Cardiac fibroblast (primary cell): ENCODE data around the gene LFNG.

Experiments used
- DNase-seq, 2 donors: peaks; one replicate each; pipeline versions ENCODE4 v3.0.0 to v3.0.0-alpha.2; 2010; ENCODE audit warnings: low read depth in 2 of 2
- H3K4me3 ChIP-seq, 2 donors: replicated peaks in 1 of 2; 1 replicate in 1 of 2; 2 replicates in 1 of 2; pipeline ENCODE4 v1.5.1; 2011; ENCODE audit warnings: low read depth in 2 of 2, low read length in 2 of 2, mild to moderate bottlenecking in 2 of 2, moderate library complexity in 1 of 2
- TF ChIP-seq, protein P1 (sequence below): IDR thresholded peaks from one replicate; pipeline ENCODE4 v1.5.1; 2011; ENCODE audit warnings: low read depth, mild to moderate bottlenecking, low read length, inconsistent platforms

LFNG gene

GRCh38 chr7:2521952-2522591 lies 2.5 kb downstream of the LFNG start:
- H3K4me3 ChIP-seq = peak overlapping the region in 1 of 2 donors; percentile 54
- TF ChIP-seq, protein P1, sequence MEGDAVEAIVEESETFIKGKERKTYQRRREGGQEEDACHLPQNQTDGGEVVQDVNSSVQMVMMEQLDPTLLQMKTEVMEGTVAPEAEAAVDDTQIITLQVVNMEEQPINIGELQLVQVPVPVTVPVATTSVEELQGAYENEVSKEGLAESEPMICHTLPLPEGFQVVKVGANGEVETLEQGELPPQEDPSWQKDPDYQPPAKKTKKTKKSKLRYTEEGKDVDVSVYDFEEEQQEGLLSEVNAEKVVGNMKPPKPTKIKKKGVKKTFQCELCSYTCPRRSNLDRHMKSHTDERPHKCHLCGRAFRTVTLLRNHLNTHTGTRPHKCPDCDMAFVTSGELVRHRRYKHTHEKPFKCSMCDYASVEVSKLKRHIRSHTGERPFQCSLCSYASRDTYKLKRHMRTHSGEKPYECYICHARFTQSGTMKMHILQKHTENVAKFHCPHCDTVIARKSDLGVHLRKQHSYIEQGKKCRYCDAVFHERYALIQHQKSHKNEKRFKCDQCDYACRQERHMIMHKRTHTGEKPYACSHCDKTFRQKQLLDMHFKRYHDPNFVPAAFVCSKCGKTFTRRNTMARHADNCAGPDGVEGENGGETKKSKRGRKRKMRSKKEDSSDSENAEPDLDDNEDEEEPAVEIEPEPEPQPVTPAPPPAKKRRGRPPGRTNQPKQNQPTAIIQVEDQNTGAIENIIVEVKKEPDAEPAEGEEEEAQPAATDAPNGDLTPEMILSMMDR = no peak
- peak in 1 of 2 donors; percentile 57 for DNase-seq

DNA sequence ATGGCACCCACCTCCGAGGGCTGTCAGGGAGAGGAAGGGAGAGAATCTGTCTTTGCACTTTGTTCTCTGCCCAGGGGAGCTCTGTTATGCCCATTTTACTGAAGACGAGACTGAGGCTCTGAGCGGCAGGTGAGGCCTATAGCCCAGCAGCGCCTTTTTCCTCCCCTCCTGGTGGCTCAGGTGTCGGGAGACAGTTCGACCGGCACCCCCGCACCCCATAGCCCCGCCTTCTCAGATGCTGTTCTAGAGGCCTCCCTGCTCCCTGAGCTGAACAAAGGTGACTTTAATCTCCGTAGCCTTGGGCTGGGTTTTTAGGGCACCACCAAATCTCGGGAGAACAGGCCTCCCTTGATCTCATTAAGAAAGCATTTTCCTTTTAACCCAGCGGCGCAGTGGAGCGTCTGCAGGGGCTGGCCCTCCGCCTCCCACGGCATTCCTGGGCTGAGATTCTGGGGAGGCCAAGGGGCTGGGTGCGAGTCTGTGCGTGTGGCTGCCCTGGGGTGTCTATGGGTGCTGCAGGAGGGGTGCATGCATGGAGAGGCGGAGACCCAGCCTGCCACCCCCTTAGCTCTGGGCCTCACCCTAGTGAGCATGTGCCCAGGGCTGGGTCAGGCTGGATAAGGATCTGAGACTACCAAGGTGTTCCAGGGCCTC lies 3.3 kb downstream of the LFNG start:
- no peak overlapping the region for H3K4me3 ChIP-seq
- TF ChIP-seq, protein P1 = no peak
- peak; percentile 68 to 79 for DNase-seq

GRCh38 chr7:2523461-2523936 lies 3.9 kb downstream of the LFNG start:
- DNase-seq = no peak
- H3K4me3 ChIP-seq = peak overlapping the region in 1 of 2 donors; percentile 4
- TF ChIP-seq, protein P1 = no peak

DNA sequence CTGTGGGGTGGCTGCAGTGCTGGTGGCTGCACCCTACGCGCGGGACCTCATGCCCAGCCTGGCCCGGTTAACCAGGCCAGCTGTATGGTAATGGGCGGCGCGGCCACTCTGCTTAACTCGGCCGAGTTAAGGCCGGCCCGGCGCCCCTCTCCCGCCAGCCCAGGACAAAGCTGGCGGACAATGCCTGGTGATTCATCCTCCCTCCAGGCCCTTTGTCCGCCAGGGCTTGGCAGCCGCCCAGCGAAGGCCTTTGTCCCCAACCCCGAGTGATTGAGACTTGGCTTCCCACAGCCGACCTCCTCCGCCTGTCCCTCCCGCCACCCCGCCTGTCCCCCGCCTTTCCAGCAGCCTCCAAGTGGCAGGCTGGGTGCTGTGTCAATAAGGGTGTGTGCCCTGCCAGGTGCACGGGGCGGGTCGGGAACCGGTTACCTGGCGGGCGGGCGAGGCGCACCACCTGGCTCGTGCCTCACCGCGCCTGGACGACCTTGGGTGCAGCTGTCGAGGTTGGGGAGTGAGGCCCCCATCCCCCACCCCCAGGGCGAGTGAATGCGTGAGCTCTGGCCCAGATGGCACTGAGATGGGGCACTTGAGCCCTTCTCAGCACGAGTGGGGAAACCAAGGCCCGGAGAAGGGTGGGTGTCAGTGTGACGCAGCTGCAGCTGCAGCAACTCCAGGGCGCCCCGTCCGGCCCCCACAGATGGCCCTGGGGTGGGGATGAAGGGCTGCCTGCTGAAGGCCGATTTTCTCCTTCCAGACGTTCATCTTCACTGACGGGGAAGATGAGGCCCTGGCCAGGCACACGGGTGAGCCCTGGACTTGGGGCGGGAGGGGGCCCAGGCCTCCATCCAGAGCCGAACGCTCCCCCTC lies 4.6 kb downstream of the LFNG start:
- H3K4me3 ChIP-seq = peak overlapping the region in 1 of 2 donors; percentile 4
- DNase-seq = peak; percentile 57 to 68
- TF ChIP-seq, protein P1 = peak; percentile 0

- TF ChIP-seq, protein P1 = no peak
- H3K4me3 ChIP-seq = no peak overlapping the region
- DNase-seq = no peak
These were observed 5.5 kb downstream of the LFNG start for GRCh38 chr7:2524808-2525657.
